ENCODE measurements around the gene CYP2B6. TPM values are rescaled to one million over a fixed set of nuclear protein-coding genes. Genes with fewer than 3 reads are reported as not detected.
A peak's percentile ranks its signal among the peaks of the same experiment; 100 is the strongest.
"Not testable (repeated sequence)": the region's sequence is repeated elsewhere in the genome, so short reads cannot be mapped to it uniquely, and the experiment has no call there.

CYP2B6 gene
- total and polyA plus RNA-seq, 11 donors: 0.14 TPM; not detected in 10

GRCh38 chr19:41031916-41032315 is 40.8 kb downstream of the CYP2B6 start:
- intact Hi-C loops (cut with DNase I): no loop called here
- no peak overlapping the region for H3K27ac ChIP-seq
- no peak overlapping the region for H3K4me3 ChIP-seq
- 1 to 66% (median 60%) methylated on average over 2 of the region's 2 CpGs for WGBS, 4 donors
- no peaks in the 10 kb centered on the region for H3K36me3 ChIP-seq
- TF ChIP-seq POLR2A (IDR thresholded peaks at IDR 0.05): no peak
- TF ChIP-seq, protein P1, sequence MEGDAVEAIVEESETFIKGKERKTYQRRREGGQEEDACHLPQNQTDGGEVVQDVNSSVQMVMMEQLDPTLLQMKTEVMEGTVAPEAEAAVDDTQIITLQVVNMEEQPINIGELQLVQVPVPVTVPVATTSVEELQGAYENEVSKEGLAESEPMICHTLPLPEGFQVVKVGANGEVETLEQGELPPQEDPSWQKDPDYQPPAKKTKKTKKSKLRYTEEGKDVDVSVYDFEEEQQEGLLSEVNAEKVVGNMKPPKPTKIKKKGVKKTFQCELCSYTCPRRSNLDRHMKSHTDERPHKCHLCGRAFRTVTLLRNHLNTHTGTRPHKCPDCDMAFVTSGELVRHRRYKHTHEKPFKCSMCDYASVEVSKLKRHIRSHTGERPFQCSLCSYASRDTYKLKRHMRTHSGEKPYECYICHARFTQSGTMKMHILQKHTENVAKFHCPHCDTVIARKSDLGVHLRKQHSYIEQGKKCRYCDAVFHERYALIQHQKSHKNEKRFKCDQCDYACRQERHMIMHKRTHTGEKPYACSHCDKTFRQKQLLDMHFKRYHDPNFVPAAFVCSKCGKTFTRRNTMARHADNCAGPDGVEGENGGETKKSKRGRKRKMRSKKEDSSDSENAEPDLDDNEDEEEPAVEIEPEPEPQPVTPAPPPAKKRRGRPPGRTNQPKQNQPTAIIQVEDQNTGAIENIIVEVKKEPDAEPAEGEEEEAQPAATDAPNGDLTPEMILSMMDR (IDR thresholded peaks at IDR 0.05): no peak
- H3K9me3 ChIP-seq: no peaks in the 10 kb centered on the region
- H3K27me3 ChIP-seq: peaks cover 0 to 12% (median 0%) of the 10 kb centered on the region in 9 donors
- ATAC-seq (no peak), DNase-seq (no peak)
- no peaks in the 10 kb centered on the region for H3K4me1 ChIP-seq

DNA sequence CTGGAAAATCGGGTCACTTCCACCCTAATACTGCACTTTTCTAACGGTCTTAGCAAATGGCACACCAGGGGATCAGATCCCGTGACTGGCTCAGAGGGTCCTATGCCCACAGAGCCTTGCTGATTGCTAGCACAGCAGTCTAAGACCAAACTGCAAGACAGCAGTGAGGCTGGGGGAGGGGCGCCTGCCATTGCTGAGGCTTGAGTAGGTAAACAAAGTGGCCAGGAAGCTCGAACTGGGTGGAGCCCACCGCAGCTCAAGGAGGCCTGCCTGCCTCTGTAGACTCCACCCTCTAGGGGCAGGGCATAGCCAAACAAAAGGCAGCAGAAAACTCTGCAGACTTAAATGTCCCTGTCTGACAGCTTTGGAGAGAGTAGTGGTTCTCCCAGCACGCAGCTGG is 42.2 kb downstream of the CYP2B6 start:
- H3K27me3 ChIP-seq; ATAC-seq; DNase-seq; H3K27ac ChIP-seq; intact Hi-C loops (cut with DNase I); H3K4me1 ChIP-seq; H3K9me3 ChIP-seq; H3K4me3 ChIP-seq; H3K36me3 ChIP-seq: not testable (repeated sequence)
- WGBS, 4 donors: 54 to 60% (median 57%) methylated on average over 5 to 7 of the region's 7 CpGs

DNA sequence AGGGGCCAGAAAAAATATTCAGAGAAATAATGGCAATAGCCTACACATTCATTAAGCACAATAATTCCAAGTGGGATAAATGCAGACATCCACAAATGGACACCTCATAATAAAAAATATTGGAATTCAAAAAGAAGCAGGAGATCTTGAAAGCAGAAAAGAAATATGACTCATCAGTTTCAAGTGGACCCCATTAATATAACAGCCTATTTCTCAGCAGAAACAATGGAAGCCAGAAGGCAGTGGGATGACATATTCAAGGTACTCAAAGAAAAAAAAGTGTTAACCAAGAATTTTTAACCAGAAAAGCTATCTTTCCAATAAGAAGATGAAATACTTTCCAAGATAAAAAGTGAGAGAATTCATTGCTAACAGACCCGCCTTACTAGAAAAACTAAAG is 48.7 kb downstream of the CYP2B6 start:
- H3K27me3 ChIP-seq: no peaks in the 10 kb centered on the region
- no peaks in the 10 kb centered on the region for H3K36me3 ChIP-seq
- H3K9me3 ChIP-seq: peaks cover 0 to 6% (median 0%) of the 10 kb centered on the region in 12 donors
- 81 to 92% (median 85%) methylated on average over 1 of the region's 1 CpG for WGBS, 4 donors
- H3K4me1 ChIP-seq: no peaks in the 10 kb centered on the region
- H3K4me3 ChIP-seq: no peak overlapping the region
- no peak overlapping the region for H3K27ac ChIP-seq
- intact Hi-C loops (cut with DNase I): no loop called here
- no peak for ATAC-seq
- no peak for DNase-seq
- TF ChIP-seq POLR2A (IDR thresholded peaks at IDR 0.05): no peak
- TF ChIP-seq, protein P1 (IDR thresholded peaks at IDR 0.05): no peak

- DNase-seq; H3K9me3 ChIP-seq; H3K4me1 ChIP-seq; H3K4me3 ChIP-seq; H3K27ac ChIP-seq; intact Hi-C loops (cut with DNase I); H3K36me3 ChIP-seq: not testable (repeated sequence)
- peaks cover 0 to 12% (median 0%) of the 10 kb centered on the region in 9 donors for H3K27me3 ChIP-seq
- ATAC-seq: peak in 3 of 4 donors; percentile 54 to 91 (median 56)
- 70 to 88% (median 79%) methylated on average over 1 of the region's 1 CpG for WGBS, 4 donors
These were observed 54.0 kb downstream of the CYP2B6 start for GRCh38 chr19:41045095-41045494.

- Histone ChIP-seq H3K27ac (no peak overlapping the region), H3K4me3 (no peak overlapping the region), H3K27me3 (peaks cover 0 to 44% (median 3%) of the 10 kb centered on the region in 9 donors), H3K4me1 (no peaks in the 10 kb centered on the region), H3K36me3 (no peaks in the 10 kb centered on the region), H3K9me3 (no peaks in the 10 kb centered on the region)
- no peak for DNase-seq
- WGBS, 4 donors: 74 to 84% (median 80%) methylated on average over 13 of the region's 13 CpGs
- intact Hi-C loops (cut with DNase I): no loop called here
- ATAC-seq: no peak
- TF ChIP-seq POLR2A (IDR thresholded peaks at IDR 0.05): no peak
- TF ChIP-seq, protein P1 (IDR thresholded peaks at IDR 0.05): no peak
These were observed 59.3 kb downstream of the CYP2B6 start for GRCh38 chr19:41050426-41050825.

- not testable (repeated sequence) for ATAC-seq, DNase-seq
- peaks cover 0 to 44% (median 3%) of the 10 kb centered on the region in 9 donors for H3K27me3 ChIP-seq
These were observed 61.1 kb downstream of the CYP2B6 start for GRCh38 chr19:41052162-41052561.

GRCh38 chr19:41053331-41053730 is 62.2 kb downstream of the CYP2B6 start:
- H3K4me1 ChIP-seq; DNase-seq; ATAC-seq; H3K4me3 ChIP-seq; H3K27ac ChIP-seq; H3K9me3 ChIP-seq; intact Hi-C loops (cut with DNase I); H3K36me3 ChIP-seq: not testable (repeated sequence)
- peaks cover 0 to 40% (median 3%) of the 10 kb centered on the region in 9 donors for H3K27me3 ChIP-seq
- 75 to 90% (median 83%) methylated on average over 10 of the region's 10 CpGs for WGBS, 4 donors

More at GRCh38 chr19:41052162-41052561, 61.1 kb downstream of the CYP2B6 start:
- H3K4me3 ChIP-seq; H3K4me1 ChIP-seq; H3K9me3 ChIP-seq; intact Hi-C loops (cut with DNase I); H3K27ac ChIP-seq; H3K36me3 ChIP-seq: not testable (repeated sequence)
- 78 to 83% (median 81%) methylated on average over 7 of the region's 7 CpGs for WGBS, 4 donors
